ENCODE measurements around the gene UTS2R. TPM values are rescaled to one million over a fixed set of nuclear protein-coding genes. Genes with fewer than 3 reads are reported as not detected.

The UTS2R gene
- polyA plus RNA-seq, 1 of the 3 experiments (the other 2 are of a cell fraction) = not detected

GRCh38 chr17:82387705-82388106, 16.1 kb downstream of the UTS2R start:
- 77% methylated on average over 3 of the region's 3 CpGs for WGBS (ENCODE audit: low lambda C conversion rate)
- ChIA-PET POLR2A (no interaction called here), CTCF (interaction anchor here (1.0 to 1.9 kb wide), 3 partner anchors 9 to 152 kb away, joined by 3 to 6 read pairs (median 4); no protein-coding TSS in a partner anchor)
- Histone ChIP-seq H3K4me2 (no peak overlapping the region), H3K9me2 (no peaks in the 10 kb centered on the region), H3K27ac (ENCODE audit: low read depth in 2 of 2, low read length in 1 of 2) (no peak overlapping the region; a peak in 1 of 4 replicates), H3K4me3 (ENCODE audit: low read depth in 2 of 2, low read length in 1 of 2) (no peak overlapping the region), H3K79me2 (ENCODE audit: insufficient read depth) (no peaks in the 10 kb centered on the region), H3K27me3 (ENCODE audit: insufficient read depth) (no peaks in the 10 kb centered on the region), H4K20me1 (ENCODE audit: insufficient read depth) (peaks cover 8% of the 10 kb centered on the region; the same call in 1 of the 2 replicates), H3F3A (replicated peaks; ENCODE audit: insufficient read depth) (peaks cover 4% of the 10 kb centered on the region), H3K9me3 (no peaks in the 10 kb centered on the region), H3K4me1 (ENCODE audit: control insufficient read depth in 1 of 2, insufficient read depth in 2 of 2, low read depth in 1 of 2, low read length in 1 of 2) (peaks cover 6 to 53% of the 10 kb centered on the region in 2 experiments; a peak in 2 of 4 replicates), H3K36me3 (replicated peaks in 1 of 2; ENCODE audit: control insufficient read depth in 1 of 2, insufficient read depth in 2 of 2, low read length in 1 of 2) (no peaks in the 10 kb centered on the region), H3K9ac (no peak overlapping the region), H2AFZ (ENCODE audit: low read depth) (no peak overlapping the region)
- no peak for DNase-seq
- TF ChIP-seq FOXJ3 (CRISPR knock-in tag; IDR thresholded peaks at IDR 0.05) = no peak
- peak; percentile 77; the same call in 1 of the 2 replicates for TF ChIP-seq REST (IDR thresholded peaks at IDR 0.05; ENCODE audit: low read depth, low read length)

GRCh38 chr17:82388223-82388921, 16.8 kb downstream of the UTS2R start:
- ChIA-PET CTCF (interaction anchor here (0.9 to 1.9 kb wide), 3 partner anchors 10 to 152 kb away, joined by 4 to 6 read pairs (median 4); no protein-coding TSS in a partner anchor), POLR2A (no interaction called here)
- H4K20me1 ChIP-seq (ENCODE audit: insufficient read depth) = peaks cover 8% of the 10 kb centered on the region; the same call in 1 of the 2 replicates
- H3K9me2 ChIP-seq = no peaks in the 10 kb centered on the region
- H3K4me2 ChIP-seq = no peak overlapping the region
- H3K9me3 ChIP-seq = no peaks in the 10 kb centered on the region
- no peak overlapping the region for H3K4me3 ChIP-seq (ENCODE audit: low read depth in 2 of 2, low read length in 1 of 2)
- peaks cover 4% of the 10 kb centered on the region for H3F3A ChIP-seq (replicated peaks; ENCODE audit: insufficient read depth)
- peaks cover 6 to 48% of the 10 kb centered on the region in 2 experiments; a peak in 2 of 4 replicates for H3K4me1 ChIP-seq (ENCODE audit: control insufficient read depth in 1 of 2, insufficient read depth in 2 of 2, low read depth in 1 of 2, low read length in 1 of 2)
- no peak overlapping the region for H2AFZ ChIP-seq (ENCODE audit: low read depth)
- no peak overlapping the region for H3K27ac ChIP-seq (ENCODE audit: low read depth in 2 of 2, low read length in 1 of 2)
- peaks cover 0 to 2% of the 10 kb centered on the region in 2 experiments for H3K36me3 ChIP-seq (replicated peaks in 1 of 2; ENCODE audit: control insufficient read depth in 1 of 2, insufficient read depth in 2 of 2, low read length in 1 of 2)
- no peak overlapping the region for H3K9ac ChIP-seq
- H3K79me2 ChIP-seq (ENCODE audit: insufficient read depth) = no peaks in the 10 kb centered on the region
- no peaks in the 10 kb centered on the region for H3K27me3 ChIP-seq (ENCODE audit: insufficient read depth)
- peak; percentile 63 for DNase-seq
- 75% methylated on average over 31 of the region's 34 CpGs for WGBS (ENCODE audit: low lambda C conversion rate)
- TF ChIP-seq NFIC (IDR thresholded peaks at IDR 0.05; ENCODE audit: borderline replicate concordance) (0 out of 2 replicates have a peak, but pooled peaks have one; percentile 8), TCF12 (IDR thresholded peaks at IDR 0.05) (no peak), REST (IDR thresholded peaks at IDR 0.05; ENCODE audit: low read depth, low read length) (peak; percentile 92), SIN3A (IDR thresholded peaks at IDR 0.05; ENCODE audit: borderline replicate concordance, low read depth, low read length) (no peak), ELF1 (IDR thresholded peaks at IDR 0.05) (no peak), MAX (IDR thresholded peaks at IDR 0.05; ENCODE audit: low read depth) (no peak), SMC3 (IDR thresholded peaks at IDR 0.05; ENCODE audit: low read depth, low read length) (peak; percentile 4; the same call in 1 of the 2 replicates), YY1 (IDR thresholded peaks at IDR 0.05; ENCODE audit: low read depth) (no peak), JUND (IDR thresholded peaks at IDR 0.05) (no peak), USF2 (IDR thresholded peaks at IDR 0.05; ENCODE audit: borderline replicate concordance, low read depth, low read length) (no peak), FOXJ3 (CRISPR knock-in tag; IDR thresholded peaks at IDR 0.05) (no peak), ZBTB33 (IDR thresholded peaks at IDR 0.05; ENCODE audit: borderline replicate concordance, low read depth) (peak; percentile 50; the same call in 1 of the 2 replicates), RCOR1 (IDR thresholded peaks at IDR 0.05; ENCODE audit: low read length) (no peak), GATA2 (CRISPR knock-in tag; IDR thresholded peaks at IDR 0.05) (no peak), RXRA (IDR thresholded peaks at IDR 0.05; ENCODE audit: borderline replicate concordance, low read depth) (no peak)
